Activated T-helper 2 cell treated with anti-CD3 and anti-CD28 coated beads, Interferon-gamma antibody, Interleukin-2, Interleukin-4, amounts not matched to agents 10 μg/mL and 5 μg/mL and 100 μg/mL, durations not matched to agents 14 hours and 24 hours and 36 hours (primary cell): ENCODE data around the gene AP1S1. TPM values are rescaled to one million over a fixed set of nuclear protein-coding genes. Genes with fewer than 3 reads are reported as not detected.

Experiments
- DNase-seq: peaks from one replicate; pipeline ENCODE4 v3.0.0; 2021; ENCODE audit warnings: low spot score
- H3K27ac Mint-ChIP-seq: one replicate; pipeline ENCODE4 v1.8.0; 2021; ENCODE audit warnings: mixed read lengths
- H3K27me3 Mint-ChIP-seq: one replicate; pipeline ENCODE4 v1.8.0; 2021; ENCODE audit warnings: low read depth, mixed read lengths
- H3K36me3 Mint-ChIP-seq: one replicate; pipeline ENCODE4 v1.8.0; 2021; ENCODE audit warnings: low read depth, mixed read lengths
- H3K4me1 Mint-ChIP-seq: one replicate; pipeline ENCODE4 v1.8.0; 2021; ENCODE audit warnings: low read depth, mixed read lengths
- H3K4me3 Mint-ChIP-seq: one replicate; pipeline ENCODE4 v1.8.0; 2021; ENCODE audit warnings: low read depth, mild to moderate bottlenecking, moderate library complexity, mixed read lengths
- H3K9me3 Mint-ChIP-seq: one replicate; pipeline ENCODE4 v1.8.0; 2021; ENCODE audit warnings: mixed read lengths
- intact Hi-C: fragments of 100-400 bp; cut with micrococcal nuclease; formaldehyde crosslinking; loops from one replicate; pipeline ENCODE4 v1.15.1; 2023
- total RNA-seq: library from RNA; stranded (reverse); gene quantifications from 2 replicates; pipeline ENCODE4 v1.2.3, GENCODE V29; 2022

AP1S1 gene
- total RNA-seq, 1 donor from 2014 or later, result 42.8 TPM

GRCh38 chr7:101170617-101171441 is 16.6 kb downstream of the AP1S1 start:
- no peaks in the 10 kb centered on the region for H3K9me3 Mint-ChIP-seq
- H3K4me3 Mint-ChIP-seq, result no peak overlapping the region
- H3K27me3 Mint-ChIP-seq, result peaks cover 73% of the 10 kb centered on the region
- H3K36me3 Mint-ChIP-seq, result no peaks in the 10 kb centered on the region
- no peak for DNase-seq
- intact Hi-C loops, result loop anchor here (2.0 kb wide), 1 partner anchor 282 kb away; the partner anchor contains the start of gene UFSP1
- peaks cover 52% of the 10 kb centered on the region for H3K4me1 Mint-ChIP-seq
- H3K27ac Mint-ChIP-seq, result peak overlapping the region; percentile 24

DNA sequence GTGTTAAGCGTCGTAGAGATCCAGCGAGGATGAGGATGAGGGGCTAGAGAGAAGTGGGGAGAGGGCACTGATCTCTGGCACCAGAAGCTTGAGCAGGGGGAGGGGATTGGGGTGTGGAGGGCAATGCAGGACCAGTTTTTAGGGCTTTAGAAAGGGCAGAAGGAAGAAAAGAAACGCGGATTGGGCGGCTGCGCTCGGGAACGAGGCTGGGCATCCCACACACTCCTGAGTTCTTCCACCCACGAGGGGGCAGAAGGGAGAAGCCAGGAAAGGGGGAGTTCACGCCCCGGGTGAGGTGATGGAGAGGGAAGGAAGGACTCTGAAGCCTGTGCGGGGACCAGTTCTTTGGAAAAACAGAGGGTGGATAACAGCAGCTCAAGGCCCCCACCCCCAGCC is 17.2 kb downstream of the AP1S1 start:
- intact Hi-C loops, result loop anchor here (2.0 kb wide), 1 partner anchor 283 kb away; the partner anchor contains the start of gene UFSP1
- Mint-ChIP-seq H3K27ac (no peak overlapping the region), H3K4me1 (peaks cover 48% of the 10 kb centered on the region), H3K27me3 (peaks cover 75% of the 10 kb centered on the region), H3K9me3 (no peaks in the 10 kb centered on the region), H3K36me3 (no peaks in the 10 kb centered on the region), H3K4me3 (no peak overlapping the region)
- no peak for DNase-seq

GRCh38 chr7:101172005-101172853 is 18.0 kb downstream of the AP1S1 start:
- Mint-ChIP-seq H3K9me3 (no peaks in the 10 kb centered on the region), H3K4me3 (no peak overlapping the region), H3K27ac (no peak overlapping the region), H3K4me1 (peaks cover 43% of the 10 kb centered on the region), H3K36me3 (no peaks in the 10 kb centered on the region), H3K27me3 (peaks cover 77% of the 10 kb centered on the region)
- intact Hi-C loops, result no loop called here
- no peak for DNase-seq

- Mint-ChIP-seq H3K4me3 (no peak overlapping the region), H3K27ac (no peak overlapping the region), H3K27me3 (peaks cover 80% of the 10 kb centered on the region), H3K9me3 (no peaks in the 10 kb centered on the region), H3K4me1 (peaks cover 39% of the 10 kb centered on the region), H3K36me3 (no peaks in the 10 kb centered on the region)
- DNase-seq, result no peak
- intact Hi-C loops, result no loop called here
These were observed 18.8 kb downstream of the AP1S1 start for GRCh38 chr7:101172854-101173751.

GRCh38 chr7:101173752-101174244 is 19.5 kb downstream of the AP1S1 start:
- Mint-ChIP-seq H3K36me3 (no peaks in the 10 kb centered on the region), H3K9me3 (no peaks in the 10 kb centered on the region), H3K27ac (no peak overlapping the region), H3K27me3 (peaks cover 80% of the 10 kb centered on the region), H3K4me3 (peak overlapping the region; percentile 40), H3K4me1 (peaks cover 34% of the 10 kb centered on the region)
- peak; percentile 73 for DNase-seq
- intact Hi-C loops, result loop anchor here (1.0 kb wide), 1 partner anchor 8 kb away; the partner anchor contains the start of gene VGF

DNA sequence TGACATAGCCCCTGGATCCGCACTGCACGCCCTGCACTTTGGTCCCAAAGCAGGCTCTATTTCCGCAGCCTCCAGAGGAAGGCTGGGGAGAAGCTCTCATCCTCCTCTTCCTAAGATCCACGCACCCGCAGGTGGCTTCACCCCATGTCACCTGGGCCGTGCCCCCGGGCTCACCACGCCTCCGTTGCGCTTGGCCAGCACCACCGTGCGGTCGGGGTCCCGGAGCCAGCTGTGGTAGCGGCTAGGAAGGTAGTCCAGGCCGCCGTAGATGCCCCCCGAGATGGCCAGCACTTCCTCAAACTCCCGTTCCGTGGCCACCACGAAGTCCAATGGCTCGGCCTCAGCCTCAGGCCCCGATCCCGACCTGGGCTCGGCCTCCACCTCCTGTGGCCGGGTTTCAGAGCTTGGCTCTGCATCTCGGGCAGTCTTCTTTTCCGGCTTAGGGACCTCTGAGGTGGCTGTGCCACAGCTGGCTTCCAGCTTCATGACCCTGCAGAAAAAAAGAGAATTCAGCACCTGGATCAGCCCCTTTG is 20.1 kb downstream of the AP1S1 start:
- no peaks in the 10 kb centered on the region for H3K36me3 Mint-ChIP-seq
- intact Hi-C loops, result loop anchor here (1.0 kb wide), 1 partner anchor 9 kb away; the partner anchor contains the start of gene VGF
- DNase-seq, result no peak
- H3K27me3 Mint-ChIP-seq, result peaks cover 80% of the 10 kb centered on the region
- H3K27ac Mint-ChIP-seq, result no peak overlapping the region
- H3K4me3 Mint-ChIP-seq, result peak overlapping the region; percentile 40
- no peaks in the 10 kb centered on the region for H3K9me3 Mint-ChIP-seq
- H3K4me1 Mint-ChIP-seq, result peaks cover 28% of the 10 kb centered on the region

GRCh38 chr7:101175664-101176063 is 21.4 kb downstream of the AP1S1 start:
- Mint-ChIP-seq H3K4me3 (no peak overlapping the region), H3K36me3 (no peaks in the 10 kb centered on the region), H3K9me3 (no peaks in the 10 kb centered on the region), H3K27ac (no peak overlapping the region), H3K27me3 (peaks cover 76% of the 10 kb centered on the region), H3K4me1 (peaks cover 18% of the 10 kb centered on the region)
- intact Hi-C loops, result no loop called here
- no peak for DNase-seq

- intact Hi-C loops, result loop anchor here (2.0 kb wide), 1 partner anchor 13 kb away; the partner anchor contains the start of gene VGF
- H3K27ac Mint-ChIP-seq, result no peak overlapping the region
- H3K36me3 Mint-ChIP-seq, result no peaks in the 10 kb centered on the region
- H3K4me1 Mint-ChIP-seq, result peaks cover 8% of the 10 kb centered on the region
- peaks cover 77% of the 10 kb centered on the region for H3K27me3 Mint-ChIP-seq
- DNase-seq, result no peak
- no peak overlapping the region for H3K4me3 Mint-ChIP-seq
- no peaks in the 10 kb centered on the region for H3K9me3 Mint-ChIP-seq
These were observed 23.4 kb downstream of the AP1S1 start for GRCh38 chr7:101177644-101178043.

DNA sequence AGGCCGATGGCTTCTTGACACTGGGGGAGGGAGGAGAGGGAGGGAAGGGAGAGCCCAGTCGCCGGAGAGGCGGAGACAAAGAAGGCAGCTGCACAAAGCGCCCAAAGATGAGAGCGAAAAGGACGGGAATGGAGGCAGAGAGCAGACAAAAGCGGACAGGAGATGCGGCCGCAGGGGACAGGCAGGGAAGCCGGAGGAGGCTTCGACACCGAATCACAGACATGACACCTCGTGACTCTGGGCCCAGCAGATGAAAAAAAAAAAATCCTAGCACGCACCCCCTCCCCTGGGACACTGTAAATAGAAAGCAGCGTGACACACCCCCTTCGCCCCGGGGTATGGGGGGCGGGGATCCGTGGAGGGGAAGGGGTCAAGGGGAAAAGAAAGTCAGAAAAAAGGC is 24.8 kb downstream of the AP1S1 start:
- intact Hi-C loops, result loop anchor here (2.0 kb wide), 1 partner anchor 14 kb away; the partner anchor contains the start of gene VGF
- H3K27ac Mint-ChIP-seq, result no peak overlapping the region
- no peak for DNase-seq
- peaks cover 69% of the 10 kb centered on the region for H3K27me3 Mint-ChIP-seq
- H3K36me3 Mint-ChIP-seq, result no peaks in the 10 kb centered on the region
- H3K4me3 Mint-ChIP-seq, result no peak overlapping the region
- peaks cover 6% of the 10 kb centered on the region for H3K4me1 Mint-ChIP-seq
- H3K9me3 Mint-ChIP-seq, result no peaks in the 10 kb centered on the region

DNA sequence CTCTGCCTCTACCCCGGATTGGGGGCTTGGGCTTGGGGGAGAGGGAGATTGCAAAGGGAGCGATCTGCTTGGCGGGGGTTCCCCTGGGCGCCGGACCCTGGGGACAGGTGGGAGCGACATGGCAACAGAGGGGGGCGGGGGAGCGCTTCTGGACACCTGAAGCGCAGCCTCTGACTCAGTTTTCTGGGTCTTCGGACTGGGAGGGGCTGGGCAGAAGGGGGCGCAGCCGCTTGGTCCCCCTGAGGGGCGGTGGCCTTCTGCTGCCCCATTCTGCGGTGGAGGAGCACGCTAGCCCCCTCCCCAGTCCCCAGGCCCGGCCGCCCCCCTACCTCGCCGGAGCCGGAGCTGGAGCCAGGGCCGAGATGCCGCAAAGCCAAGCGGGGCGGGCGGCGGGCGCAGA is 25.4 kb downstream of the AP1S1 start:
- H3K36me3 Mint-ChIP-seq, result no peaks in the 10 kb centered on the region
- DNase-seq, result no peak
- H3K27ac Mint-ChIP-seq, result no peak overlapping the region
- H3K4me3 Mint-ChIP-seq, result no peak overlapping the region
- peaks cover 67% of the 10 kb centered on the region for H3K27me3 Mint-ChIP-seq
- peaks cover 5% of the 10 kb centered on the region for H3K4me1 Mint-ChIP-seq
- intact Hi-C loops, result loop anchor here (2.0 kb wide), 1 partner anchor 15 kb away; the partner anchor contains the start of gene VGF
- H3K9me3 Mint-ChIP-seq, result no peaks in the 10 kb centered on the region

- no peak for DNase-seq
- Mint-ChIP-seq H3K27ac (no peak within 1 kb of the TSS), H3K4me1 (peaks cover 5% of the 10 kb centered on the region), H3K36me3 (no peaks in the 10 kb centered on the region), H3K27me3 (peaks cover 64% of the 10 kb centered on the region), H3K4me3 (no peak within 1 kb of the TSS), H3K9me3 (no peaks in the 10 kb centered on the region)
- intact Hi-C loops, result no loop called here
These were observed 26.0 kb downstream of the AP1S1 start, which contains the start of gene NAT16 for GRCh38 chr7:101180130-101180755. TSS of gene NAT16 (minus strand) at chr7:101180293. CDS start at chr7:101174807, 5,486 bp downstream.
